Measurements from ENCODE around the gene GNAL.

The GNAL gene

DNA sequence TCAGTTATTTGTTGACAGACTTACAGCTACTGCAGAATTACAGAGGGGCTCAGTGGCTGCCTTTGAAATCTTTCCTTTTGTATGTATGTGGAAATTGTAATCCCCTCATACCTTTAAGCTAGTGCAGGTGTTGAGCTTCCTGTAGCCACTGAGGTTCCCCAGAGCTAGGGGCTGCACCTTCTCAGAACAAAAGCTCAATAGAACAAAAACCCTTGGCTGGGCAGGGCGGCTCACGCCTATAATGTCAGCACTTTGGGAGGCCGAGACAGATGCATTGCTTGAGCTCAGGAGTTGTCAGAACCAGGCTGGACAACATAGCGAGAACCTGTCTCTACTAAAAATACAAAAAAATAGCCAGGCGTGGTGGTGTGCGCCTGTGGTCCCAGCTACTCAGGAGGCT, 120.8 kb downstream of the GNAL start:
- DNase-seq (ENCODE audit: low read depth): no peak

DNA sequence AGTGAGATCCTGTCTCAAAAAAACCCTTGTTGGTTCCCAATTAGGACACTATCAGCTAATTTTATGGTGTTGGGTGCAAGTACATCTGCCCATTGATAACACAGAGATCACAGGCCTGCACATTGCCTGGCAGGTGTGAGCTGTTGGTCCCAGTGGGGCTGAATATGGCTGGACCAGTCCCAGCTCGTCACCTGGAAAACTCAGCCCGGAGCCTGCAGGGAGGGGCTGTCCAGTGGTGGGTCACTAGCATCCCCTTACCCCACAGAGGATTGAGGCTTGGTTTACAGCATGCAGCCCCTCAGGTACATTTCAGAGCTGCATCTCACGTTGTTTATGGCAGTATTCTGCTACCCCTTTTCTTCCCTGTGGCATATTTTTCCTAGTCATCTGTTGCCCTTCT, 121.3 kb downstream of the GNAL start:
- DNase-seq (ENCODE audit: low read depth): no peak

GRCh38 chr18:11811009-11811408, 121.9 kb downstream of the GNAL start:
- no peak for DNase-seq (ENCODE audit: low read depth)

DNA sequence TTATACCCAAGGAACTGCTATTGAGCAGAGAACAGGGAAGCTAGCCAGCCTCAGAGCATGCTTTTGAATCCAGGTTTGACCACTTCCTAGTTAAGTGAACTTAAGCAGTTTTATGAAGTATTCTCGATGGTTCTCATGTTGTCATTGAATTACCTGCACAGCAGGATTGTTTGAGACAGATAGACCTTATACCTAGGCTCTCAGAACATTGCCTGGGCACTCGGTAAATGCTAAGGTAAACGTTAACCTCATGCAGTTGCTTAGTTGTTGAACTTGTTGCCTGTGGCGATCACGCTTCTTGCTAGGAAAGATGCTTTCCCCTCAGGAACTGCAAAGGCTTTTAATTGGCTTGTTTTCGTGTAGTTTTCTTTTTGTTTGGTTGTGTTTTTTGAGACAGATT, 128.2 kb downstream of the GNAL start:
- no peak for DNase-seq (ENCODE audit: low read depth)

- DNase-seq (ENCODE audit: low read depth): no peak
Observed at GRCh38 chr18:11818486-11819203, 129.6 kb downstream of the GNAL start.

DNA sequence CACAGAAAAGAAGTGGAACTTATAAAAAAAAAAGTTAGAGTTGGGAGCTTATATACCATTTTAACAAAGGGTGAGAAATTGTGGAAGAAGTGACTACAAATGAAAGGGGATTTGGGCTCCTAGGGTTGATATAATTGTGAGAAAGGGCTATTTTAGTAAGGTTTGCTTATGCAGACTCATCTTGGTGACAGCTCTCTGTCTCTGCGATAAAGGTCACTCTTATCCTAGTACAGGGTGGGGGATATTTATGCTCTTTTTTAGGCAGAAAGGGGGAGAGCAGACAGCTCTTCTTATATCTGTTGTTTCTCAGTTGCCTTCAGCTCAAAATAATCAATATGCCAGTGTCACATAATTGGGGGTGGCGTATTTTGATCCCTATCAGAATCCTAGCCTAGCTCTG, 130.9 kb downstream of the GNAL start:
- DNase-seq (ENCODE audit: low read depth): no peak

GRCh38 chr18:11820697-11821096, 131.6 kb downstream of the GNAL start:
- DNase-seq (ENCODE audit: low read depth): no peak

- DNase-seq (ENCODE audit: low read depth): no peak
Observed at GRCh38 chr18:11821208-11821607, 132.1 kb downstream of the GNAL start.

GRCh38 chr18:11821643-11822237, 132.7 kb downstream of the GNAL start:
- no peak for DNase-seq (ENCODE audit: low read depth)

GRCh38 chr18:11823545-11823944, 134.5 kb downstream of the GNAL start:
- no peak for DNase-seq (ENCODE audit: low read depth)

DNA sequence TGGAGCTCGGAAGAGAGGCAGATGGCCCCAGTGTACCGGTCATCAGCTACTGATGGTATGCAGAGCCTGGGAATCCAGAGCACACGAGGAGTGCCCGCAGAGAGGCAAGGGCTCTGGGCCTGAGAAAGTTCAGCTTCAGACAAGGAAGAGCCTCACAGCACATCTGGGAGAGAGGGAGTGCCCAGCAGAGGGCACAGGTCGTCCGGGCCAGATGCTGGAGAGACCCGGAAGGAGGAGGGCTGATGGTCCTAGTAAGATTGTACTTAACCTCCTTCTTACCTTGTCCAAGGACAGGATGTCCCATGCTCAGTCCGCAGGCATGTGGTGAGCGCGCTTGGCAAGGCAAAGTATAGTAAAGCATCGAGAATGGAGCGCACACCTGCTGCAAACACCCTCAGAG, 137.8 kb downstream of the GNAL start:
- DNase-seq (ENCODE audit: low read depth): no peak

DNA sequence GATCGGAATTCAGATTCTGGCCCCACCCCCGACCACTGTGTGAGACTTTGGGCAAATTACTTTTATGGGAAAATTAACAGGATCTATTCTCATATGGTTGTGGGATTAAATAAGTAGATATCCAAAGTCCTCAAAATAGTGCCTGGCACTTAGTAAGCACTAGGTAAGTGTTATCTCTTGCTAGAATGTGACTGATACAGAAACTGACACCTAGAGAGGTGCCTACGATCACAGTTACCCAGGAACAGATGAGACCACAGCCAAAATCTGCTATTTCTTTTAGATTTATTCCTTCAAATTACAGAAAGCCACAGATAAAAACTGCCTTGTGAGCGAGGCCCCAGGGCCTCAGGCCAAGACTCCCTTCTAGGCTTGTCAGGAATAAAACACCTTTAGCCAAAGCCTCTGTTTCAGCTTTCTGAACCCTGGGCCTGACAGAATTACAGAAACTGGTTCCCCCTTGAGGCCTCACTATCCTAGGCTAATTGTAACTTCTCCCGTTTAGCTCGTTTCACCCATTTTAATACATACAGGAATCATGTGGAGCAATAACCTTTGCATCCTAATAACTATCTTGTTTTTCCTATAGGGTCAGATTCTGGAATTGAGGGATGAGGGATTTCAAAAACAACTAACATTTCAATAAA, 139.8 kb downstream of the GNAL start:
- no peak for DNase-seq (ENCODE audit: low read depth)

DNA sequence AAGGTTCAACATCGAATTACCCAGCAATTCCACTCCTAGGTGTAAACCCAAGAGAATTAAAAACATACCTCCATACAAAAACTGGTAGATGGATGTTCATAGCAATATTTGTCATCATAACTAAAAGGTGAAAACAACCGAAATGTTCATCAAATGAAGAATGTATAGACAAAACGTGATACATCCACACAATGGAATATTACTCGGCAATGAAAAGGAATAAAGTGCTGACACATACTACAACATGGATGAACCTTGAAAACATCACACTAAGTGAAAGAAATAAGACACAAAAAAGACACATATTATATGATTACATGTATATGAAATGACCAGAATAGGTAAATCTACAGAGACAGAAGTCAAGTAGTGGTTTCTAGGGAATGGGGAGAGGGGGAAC, 141.5 kb downstream of the GNAL start:
- no peak for DNase-seq (ENCODE audit: low read depth)

DNA sequence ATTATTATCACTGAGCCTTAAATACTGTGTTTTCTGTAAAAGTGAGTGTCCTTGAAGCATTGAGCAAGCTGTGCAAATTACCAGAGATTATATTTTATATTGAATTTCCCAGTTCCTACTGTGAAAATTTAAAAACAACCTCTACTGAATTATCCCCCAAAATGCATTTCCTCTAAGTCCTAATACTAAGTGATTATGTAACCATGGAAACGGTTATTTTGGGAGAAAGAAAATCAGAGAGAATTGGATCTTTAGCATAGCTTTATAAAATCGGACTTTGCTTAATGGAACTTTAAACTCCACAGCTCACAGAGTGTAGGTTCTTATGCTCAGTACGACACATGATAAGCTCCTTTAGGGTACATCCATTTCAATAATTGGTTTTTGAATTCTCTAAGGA, 142.9 kb downstream of the GNAL start:
- no peak for DNase-seq (ENCODE audit: low read depth)

GRCh38 chr18:11834772-11835171, 145.7 kb downstream of the GNAL start:
- no peak for DNase-seq (ENCODE audit: low read depth)

GRCh38 chr18:11839556-11839955, 150.5 kb downstream of the GNAL start:
- DNase-seq (ENCODE audit: low read depth): no peak

- no peak for DNase-seq (ENCODE audit: low read depth)
Observed at GRCh38 chr18:11840493-11840892, 151.4 kb downstream of the GNAL start.

DNA sequence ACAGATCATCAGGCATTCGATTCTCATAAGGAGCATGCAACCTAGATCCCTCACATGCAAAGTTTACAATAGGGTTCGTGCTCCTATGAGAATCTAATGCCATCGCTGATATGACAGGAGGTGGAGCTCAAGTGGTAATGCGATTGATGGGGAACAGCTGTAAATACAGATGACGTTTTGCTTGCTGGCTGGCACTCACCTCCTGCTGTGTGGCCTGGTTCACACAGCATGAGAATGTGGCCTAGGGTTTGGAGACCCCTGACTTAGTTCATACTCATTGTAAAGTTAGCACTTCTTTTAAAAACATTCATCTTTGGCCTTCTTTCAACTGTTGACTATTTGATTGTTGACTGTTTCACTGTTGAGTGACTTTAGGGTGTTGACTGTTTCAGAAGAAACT, 153.5 kb downstream of the GNAL start:
- DNase-seq (ENCODE audit: low read depth): no peak

- no peak for DNase-seq (ENCODE audit: low read depth)
Observed at GRCh38 chr18:11844436-11844835, 155.4 kb downstream of the GNAL start.

DNA sequence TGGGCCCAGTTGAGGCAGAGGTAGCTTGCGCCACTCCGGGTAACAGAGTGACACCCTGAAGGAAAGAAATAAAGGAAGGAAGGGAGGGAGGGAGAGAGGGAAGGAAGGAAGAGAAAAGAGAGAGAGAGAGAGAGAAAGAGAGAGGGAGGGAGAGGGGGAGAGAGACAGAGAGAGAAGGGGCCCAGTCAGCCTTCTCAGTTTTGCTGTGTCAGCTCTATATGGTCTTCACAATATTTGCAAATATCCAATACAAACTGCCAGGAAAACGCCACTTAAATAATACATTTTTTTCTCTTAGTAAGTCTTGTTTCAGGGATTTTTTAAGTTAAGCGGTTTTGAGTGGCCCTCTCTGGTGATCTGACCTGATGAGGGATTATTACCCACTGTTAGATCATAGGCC, 156.6 kb downstream of the GNAL start:
- no peak for DNase-seq (ENCODE audit: low read depth)

DNA sequence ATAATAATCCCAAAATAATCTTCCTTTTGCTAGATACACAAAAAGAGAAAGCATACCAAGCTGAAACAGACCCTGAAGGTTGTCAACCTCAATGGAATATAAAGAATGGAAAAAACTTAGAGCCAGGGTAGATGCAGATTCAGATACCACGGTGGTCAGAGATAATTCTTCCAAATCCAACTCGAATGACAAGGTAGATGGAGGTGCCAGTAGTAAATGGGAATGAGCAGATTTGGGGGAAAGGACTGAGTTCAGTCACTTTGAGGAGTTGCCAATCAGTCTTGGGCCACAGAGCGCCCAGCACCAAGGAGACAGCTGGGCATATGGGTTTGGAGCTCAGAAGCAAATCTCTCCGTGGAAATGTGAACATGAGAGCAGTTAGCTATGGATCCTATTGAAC, 158.7 kb downstream of the GNAL start:
- DNase-seq (ENCODE audit: low read depth): no peak

DNA sequence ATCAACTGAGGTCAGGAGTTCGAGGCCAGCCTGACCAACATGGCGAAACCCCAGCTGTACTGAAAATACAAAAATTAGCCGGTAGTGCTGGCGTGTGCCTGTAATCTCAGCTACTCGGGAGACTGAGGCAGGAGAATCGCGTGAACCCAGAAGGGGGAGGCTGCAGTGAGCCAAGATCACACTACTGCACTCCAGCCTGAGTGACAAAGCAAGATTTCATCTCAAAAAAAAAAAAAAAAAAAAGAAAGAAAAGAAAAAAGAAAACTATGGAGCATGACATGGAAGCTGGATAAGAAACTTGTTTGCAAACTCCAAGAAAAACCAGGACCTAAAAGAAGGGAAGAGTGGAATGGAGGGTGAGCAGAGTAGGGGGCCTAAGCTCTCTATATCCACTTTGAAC, 160.2 kb downstream of the GNAL start:
- DNase-seq (ENCODE audit: low read depth): no peak

DNA sequence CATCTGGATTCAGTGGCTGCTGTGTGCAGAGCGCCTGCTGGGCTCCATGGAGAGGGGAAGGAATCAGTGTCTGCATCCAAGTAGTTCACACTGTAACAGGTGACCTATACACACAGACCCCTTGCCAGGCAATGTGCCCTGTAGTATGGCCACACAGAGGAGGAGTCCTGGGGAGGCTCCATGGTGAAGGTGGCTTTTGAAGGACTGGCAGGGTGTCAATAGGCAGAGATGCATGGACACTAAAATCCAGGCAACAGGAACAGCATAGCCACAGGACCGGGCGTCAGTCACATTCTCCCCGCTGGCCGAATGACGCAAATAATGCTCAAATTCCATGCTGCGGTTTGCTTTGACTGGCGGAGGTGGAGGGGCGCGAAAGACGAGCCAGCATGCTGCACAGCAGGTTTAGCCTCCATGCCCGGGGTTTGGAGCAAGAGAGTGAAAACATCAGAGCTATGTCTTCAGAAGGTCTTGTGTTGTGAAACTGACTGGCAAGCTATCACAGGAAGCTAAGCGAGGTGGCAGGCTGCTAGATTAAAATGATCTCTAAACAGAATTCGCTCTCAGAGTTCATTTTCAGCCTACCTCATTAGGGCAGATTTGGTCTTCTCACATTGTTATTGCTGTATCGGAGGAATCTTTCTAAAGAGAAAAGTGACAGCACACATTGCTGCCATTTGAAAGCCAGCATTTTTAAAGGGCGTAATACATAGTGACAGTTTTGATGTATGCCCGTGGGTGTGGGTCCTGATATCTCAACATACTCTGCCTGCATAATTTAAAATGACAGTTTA, 161.0 kb downstream of the GNAL start:
- DNase-seq (ENCODE audit: low read depth): peak; percentile 63

All from GM04503 (cell line).